Right lobe of liver (tissue), 4 donors: ENCODE measurements around the gene STK17A.

ENCODE experiments used
- POLR2A ChIP-seq: fragments of 450-650 bp; IDR thresholded peaks from one replicate; pipeline ENCODE4 v1.6.1; 2017; ENCODE audit warnings: antibody characterized with exemption, mild to moderate bottlenecking
- TF ChIP-seq, protein P1 (sequence below), 4 donors: fragments of 200-600 bp in 3 of 4; fragments of 450-650 bp in 1 of 4; IDR thresholded peaks; one replicate each; pipeline versions ENCODE4 v1.5.1 to v1.8.0; 2016 to 2022; ENCODE audit warnings: antibody characterized with exemption in 4 of 4, mild to moderate bottlenecking in 2 of 4
- donor health status: DM: no; HTN: no; CAD: no.
- donor health status: DM: no; HTN: no; CAD: no.
- donor health status: DM: no; HTN: yes; CAD: no.

DNA sequence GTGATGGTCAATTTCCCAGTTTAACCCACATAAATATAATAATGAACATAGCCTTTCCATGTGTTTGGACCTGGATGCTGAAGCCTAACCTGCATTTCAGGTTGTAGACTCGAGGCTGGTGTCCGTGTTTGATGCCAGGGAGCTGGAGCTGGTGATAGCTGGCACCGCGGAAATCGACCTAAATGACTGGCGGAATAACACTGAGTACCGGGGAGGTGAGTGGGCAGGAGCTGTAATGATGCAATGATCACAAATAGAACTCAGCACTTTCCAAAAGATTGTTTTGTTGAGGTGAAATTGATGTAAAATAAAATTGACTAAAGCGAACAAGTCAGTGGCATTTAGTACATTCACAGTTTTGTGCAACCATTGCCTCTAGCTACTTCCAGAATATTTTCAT lies 30.8 kb upstream of the STK17A start:
- TF ChIP-seq, protein P1, sequence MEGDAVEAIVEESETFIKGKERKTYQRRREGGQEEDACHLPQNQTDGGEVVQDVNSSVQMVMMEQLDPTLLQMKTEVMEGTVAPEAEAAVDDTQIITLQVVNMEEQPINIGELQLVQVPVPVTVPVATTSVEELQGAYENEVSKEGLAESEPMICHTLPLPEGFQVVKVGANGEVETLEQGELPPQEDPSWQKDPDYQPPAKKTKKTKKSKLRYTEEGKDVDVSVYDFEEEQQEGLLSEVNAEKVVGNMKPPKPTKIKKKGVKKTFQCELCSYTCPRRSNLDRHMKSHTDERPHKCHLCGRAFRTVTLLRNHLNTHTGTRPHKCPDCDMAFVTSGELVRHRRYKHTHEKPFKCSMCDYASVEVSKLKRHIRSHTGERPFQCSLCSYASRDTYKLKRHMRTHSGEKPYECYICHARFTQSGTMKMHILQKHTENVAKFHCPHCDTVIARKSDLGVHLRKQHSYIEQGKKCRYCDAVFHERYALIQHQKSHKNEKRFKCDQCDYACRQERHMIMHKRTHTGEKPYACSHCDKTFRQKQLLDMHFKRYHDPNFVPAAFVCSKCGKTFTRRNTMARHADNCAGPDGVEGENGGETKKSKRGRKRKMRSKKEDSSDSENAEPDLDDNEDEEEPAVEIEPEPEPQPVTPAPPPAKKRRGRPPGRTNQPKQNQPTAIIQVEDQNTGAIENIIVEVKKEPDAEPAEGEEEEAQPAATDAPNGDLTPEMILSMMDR (IDR thresholded peaks at IDR 0.05): no peak
- TF ChIP-seq POLR2A: no peak
